K562 (cell line): ENCODE data around the gene MAPK13. TPM values are rescaled to one million over a fixed set of nuclear protein-coding genes. Genes with fewer than 3 reads are reported as not detected.
A peak's percentile ranks its signal among the peaks of the same experiment; 100 is the strongest.

Source experiments
- ARID2 ChIP-seq: fragments of 450-650 bp; IDR thresholded peaks from 2 replicates; pipeline ENCODE4 v1.6.1; 2017; ENCODE audit warnings: antibody characterized with exemption, mild to moderate bottlenecking
- CAMTA2 ChIP-seq: fragments of 250-450 bp; sonication (Bioruptor Pico); conservative IDR thresholded peaks from 2 replicates; pipeline ENCODE4 v1.5.1; 2022
- CC2D1A ChIP-seq: fragments of 450-650 bp; IDR thresholded peaks from 2 replicates; pipeline ENCODE4 v1.6.1; 2017; ENCODE audit warnings: mild to moderate bottlenecking
- CTBP1 ChIP-seq: fragments of 450-650 bp; IDR thresholded peaks from 2 replicates; pipeline ENCODE4 v1.6.1; 2016; ENCODE audit warnings: borderline replicate concordance
- DEAF1 ChIP-seq: fragments of 450-650 bp; formaldehyde crosslinking; IDR thresholded peaks from 2 replicates; pipeline ENCODE4 v1.4.0; 2020; ENCODE audit warnings: mild to moderate bottlenecking, moderate library complexity
- HDGF ChIP-seq: fragments of 450-650 bp; IDR thresholded peaks from 2 replicates; pipeline ENCODE4 v1.6.1; 2016
- HMBOX1 ChIP-seq: sonication (generic); IDR thresholded peaks from 2 replicates; pipeline ENCODE4 v1.6.1; 2016
- MAX ChIP-seq: sonication (generic); formaldehyde crosslinking; IDR thresholded peaks from 2 replicates; pipeline ENCODE4 v1.9.0; 2022; ENCODE audit warnings: mild to moderate bottlenecking, missing genetic modification reagents
- POU5F1 ChIP-seq: fragments of 150-350 bp; IDR thresholded peaks from 2 replicates; pipeline ENCODE4 v1.6.1; 2014; ENCODE audit warnings: borderline replicate concordance, low read length, low read depth, mild to moderate bottlenecking; ENCODE audit not compliant: partially characterized antibody
- RAD21 ChIP-seq, 2 experiments: fragments of 250-450 bp in 1 of 2; fragments of 450-650 bp in 1 of 2; sonication (Bioruptor Pico) in 1 of 2; formaldehyde crosslinking in 1 of 2; IDR thresholded peaks in 1 of 2; conservative IDR thresholded peaks in 1 of 2; 2 replicates each; pipeline versions ENCODE4 v1.4.0 to v1.8.0; 2020 to 2022; ENCODE audit warnings: mild to moderate bottlenecking in 2 of 2, moderate library complexity in 1 of 2
- SMAD4 ChIP-seq: fragments of 250-450 bp; sonication (Bioruptor Pico); conservative IDR thresholded peaks from 2 replicates; pipeline ENCODE4 v1.8.0; 2021; ENCODE audit warnings: inconsistent platforms, mild to moderate bottlenecking, moderate library complexity
- SP1 ChIP-seq: sonication (generic); formaldehyde crosslinking; IDR thresholded peaks from 2 replicates; pipeline ENCODE4 v1.8.1; 2022; ENCODE audit warnings: mild to moderate bottlenecking, missing genetic modification reagents
- TBL1XR1 ChIP-seq, 2 experiments: IDR thresholded peaks; 2 replicates each; pipeline ENCODE4 v1.6.1; 2012; ENCODE audit warnings: improper control_type of control experiment in 2 of 2, low read length in 2 of 2, mild to moderate bottlenecking in 1 of 2
- TEAD1 ChIP-seq, 2 experiments: fragments of 450-650 bp in 1 of 2; sonication (generic) in 1 of 2; formaldehyde crosslinking; IDR thresholded peaks; 2 replicates each; pipeline versions ENCODE4 v1.4.0 to v1.8.0; 2020 to 2022; ENCODE audit warnings: mild to moderate bottlenecking in 2 of 2, missing genetic modification reagents in 1 of 2
- TFAP4 ChIP-seq: sonication (generic); formaldehyde crosslinking; IDR thresholded peaks from 2 replicates; pipeline ENCODE4 v1.8.0; 2022; ENCODE audit warnings: missing genetic modification reagents, mild to moderate bottlenecking, moderate library complexity, borderline replicate concordance
- XRCC4 ChIP-seq: IDR thresholded peaks from one replicate; pipeline ENCODE4 v1.6.1; 2011; ENCODE audit not compliant: insufficient read depth, insufficient read length; ENCODE audit errors: extremely low read depth
- XRCC5 ChIP-seq: fragments of 200-400 bp; formaldehyde crosslinking; IDR thresholded peaks from 2 replicates; pipeline ENCODE4 v1.6.1; 2017; ENCODE audit warnings: low read depth, mild to moderate bottlenecking, low read length
- YY1 ChIP-seq, 3 experiments: IDR thresholded peaks; 2 replicates each; pipeline ENCODE4 v1.6.1; 2011; ENCODE audit warnings: low read length in 2 of 3, mild to moderate bottlenecking in 2 of 3, moderate library complexity in 2 of 3, borderline replicate concordance in 1 of 3, control low read depth in 1 of 3, low read depth in 1 of 3; ENCODE audit not compliant: insufficient read depth in 3 of 3, insufficient replicate concordance in 2 of 3, control insufficient read depth in 1 of 3, insufficient read length in 1 of 3; ENCODE audit errors: extremely low read depth in 1 of 3
- ZKSCAN8 ChIP-seq: fragments of 200-800 bp; sonication (Bioruptor generic); IDR thresholded peaks from 2 replicates; pipeline ENCODE4 v1.6.1; 2016; ENCODE audit warnings: missing genetic modification characterization, missing compliant biosample characterization
- ZNF232 ChIP-seq: sonication (generic); formaldehyde crosslinking; IDR thresholded peaks from 2 replicates; pipeline ENCODE4 v1.8.0; 2022; ENCODE audit warnings: mild to moderate bottlenecking, missing genetic modification reagents
- ZNF431 ChIP-seq: sonication (generic); formaldehyde crosslinking; IDR thresholded peaks from 2 replicates; pipeline ENCODE4 v1.8.0; 2022; ENCODE audit warnings: mild to moderate bottlenecking, missing genetic modification reagents
- polyA plus RNA-seq, 8 experiments: library from polyadenylated mRNA; depleted of rRNA in 4 of 8; stranded (reverse) in 5 of 8; unstranded in 3 of 8; fragments of >200 nt; fragmentation: Nextera tagmentation in 2 of 8; fragmentation: Illumina TruSeq in 1 of 8; extraction: Ambion mirVana in 2 of 8; extraction: Trizol in 1 of 8; gene quantifications; 2 replicates each; pipeline versions ENCODE4 v1.2.1 to v1.2.3, GENCODE V29; 2011 to 2014; ENCODE audit warnings: inconsistent platforms in 1 of 8, missing spikeins in 1 of 8
- total RNA-seq, 7 experiments: library from RNA; depleted of rRNA in 6 of 7; stranded (reverse); fragments of >200 nt in 6 of 7; fragmentation: Illumina TruSeq in 2 of 7; extraction: Trizol in 2 of 7; gene quantifications; 2 replicates each; pipeline versions ENCODE4 v1.2.1 to v1.2.3, GENCODE V29; 2011 to 2021; ENCODE audit warnings: low replicate concordance in 1 of 7
- TF ChIP-seq, protein P1 (sequence below): IDR thresholded peaks from 3 replicates; pipeline ENCODE4 v1.6.1; 2011; ENCODE audit warnings: borderline replicate concordance, mild to moderate bottlenecking; ENCODE audit not compliant: insufficient read length, insufficient read depth

MAPK13 gene
- total and polyA plus RNA-seq, 9 of the 15 experiments (the other 6 are each of a cell fraction or from before 2014, with no cell fraction given) = 0.03 to 2.3 (median 0.48) TPM; not detected in 1

GRCh38 chr6:36094753-36095496 is 35.4 kb upstream of the MAPK13 start (continued):
- peak; percentile 34; the same call in 1 of the 2 replicates for TF ChIP-seq CTBP1
- peak; percentile 46; the same call in 1 of the 2 replicates for TF ChIP-seq TFAP4
- TF ChIP-seq, protein P1, sequence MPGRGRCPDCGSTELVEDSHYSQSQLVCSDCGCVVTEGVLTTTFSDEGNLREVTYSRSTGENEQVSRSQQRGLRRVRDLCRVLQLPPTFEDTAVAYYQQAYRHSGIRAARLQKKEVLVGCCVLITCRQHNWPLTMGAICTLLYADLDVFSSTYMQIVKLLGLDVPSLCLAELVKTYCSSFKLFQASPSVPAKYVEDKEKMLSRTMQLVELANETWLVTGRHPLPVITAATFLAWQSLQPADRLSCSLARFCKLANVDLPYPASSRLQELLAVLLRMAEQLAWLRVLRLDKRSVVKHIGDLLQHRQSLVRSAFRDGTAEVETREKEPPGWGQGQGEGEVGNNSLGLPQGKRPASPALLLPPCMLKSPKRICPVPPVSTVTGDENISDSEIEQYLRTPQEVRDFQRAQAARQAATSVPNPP = no peak
- TF ChIP-seq HMBOX1 = no peak
- peak in 1 of 2 experiments; percentile 11; a peak in 1 of 4 replicates for TF ChIP-seq TBL1XR1 (IDR thresholded peaks at IDR 0.05; ENCODE audit: low read length in 2 of 2)
- TF ChIP-seq ZNF232 (CRISPR knock-in tag) = peak; percentile 63; the same call in 1 of the 2 replicates
- no peak for TF ChIP-seq XRCC4
- peak; percentile 77 for TF ChIP-seq ZNF431
- no peak for TF ChIP-seq ZKSCAN8 (CRISPR knock-in tag)
- peak; percentile 54; the same call in 1 of the 2 replicates for TF ChIP-seq XRCC5
- peak in 2 of 3 experiments; percentile 50 to 67 for TF ChIP-seq YY1 (IDR thresholded peaks at IDR 0.05; ENCODE audit: borderline replicate concordance in 1 of 3, control insufficient read depth in 1 of 3, extremely low read depth in 1 of 3, insufficient read depth in 3 of 3, insufficient read length in 1 of 3, insufficient replicate concordance in 2 of 3, low read depth in 1 of 3, low read length in 2 of 3)
- peak; percentile 37; the same call in 1 of the 2 replicates for TF ChIP-seq SMAD4
- TF ChIP-seq ARID2 = peak; percentile 97
- 0 out of 2 replicates have a peak, but pooled peaks have one; percentile 42 for TF ChIP-seq SP1 (CRISPR knock-in tag)
- TF ChIP-seq RAD21 (CRISPR knock-in tag; conservative IDR thresholded peaks at IDR 0.05 in 1 of 2, IDR thresholded peaks at IDR 0.05 in 1 of 2) = peak; percentile 97
- TF ChIP-seq CC2D1A = peak; percentile 76; the same call in 1 of the 2 replicates
- TF ChIP-seq TEAD1 (CRISPR knock-in tag; IDR thresholded peaks at IDR 0.05) = 0 out of 4 replicates have a peak, but pooled peaks of 1 of the 2 experiments have one; percentile 37
- TF ChIP-seq HDGF = 0 out of 2 replicates have a peak, but pooled peaks have one; percentile 52
- no peak for TF ChIP-seq POU5F1
- TF ChIP-seq CAMTA2 (CRISPR knock-in tag) = no peak
- peak; percentile 95 for TF ChIP-seq DEAF1 (CRISPR knock-in tag)
- peak; percentile 98 for TF ChIP-seq MAX
